Activated CD4-positive, alpha-beta memory T cell treated with anti-CD3 and anti-CD28 coated beads for 36 hours (primary cell): ENCODE measurements around the gene ZNF398. TPM values are rescaled to one million over a fixed set of nuclear protein-coding genes. Genes with fewer than 3 reads are reported as not detected.
A peak's percentile ranks its signal among the peaks of the same experiment; 100 is the strongest.

Experiments
- CTCF ChIA-PET: fragments of 350-600 bp; sonication (Branson Sonifier 250); formaldehyde crosslinking; loops from one replicate; lab custom pipeline; 2021; ENCODE audit warnings: antibody characterized with exemption, inconsistent platforms; lab: Charles Lee
- POLR2A ChIA-PET: fragments of 350-600 bp; sonication (Branson Sonifier 250); formaldehyde crosslinking; loops from one replicate; lab custom pipeline; 2021; ENCODE audit warnings: antibody characterized with exemption; lab: Charles Lee
- DNase-seq: peaks from one replicate; pipeline ENCODE4 v3.0.0-alpha.2; 2020
- H3K27ac Mint-ChIP-seq: one replicate; pipeline ENCODE4 v1.8.0; 2021; ENCODE audit warnings: mixed read lengths
- H3K27me3 Mint-ChIP-seq: one replicate; pipeline ENCODE4 v1.8.0; 2021; ENCODE audit warnings: mixed read lengths
- H3K36me3 Mint-ChIP-seq: one replicate; pipeline ENCODE4 v1.8.0; 2021; ENCODE audit warnings: mixed read lengths
- H3K4me1 Mint-ChIP-seq: one replicate; pipeline ENCODE4 v1.8.0; 2021; ENCODE audit warnings: low read depth, mixed read lengths
- H3K4me3 Mint-ChIP-seq: one replicate; pipeline ENCODE4 v1.8.0; 2021; ENCODE audit warnings: mild to moderate bottlenecking, mixed read lengths
- H3K9me3 Mint-ChIP-seq: one replicate; pipeline ENCODE4 v1.8.0; 2021; ENCODE audit warnings: mixed read lengths
- intact Hi-C: fragments of 100-400 bp; cut with micrococcal nuclease; formaldehyde crosslinking; loops from one replicate; pipeline ENCODE4 v1.15.1; 2023
- total RNA-seq, 2 experiments: library from RNA; stranded (reverse); gene quantifications; one replicate each; pipeline ENCODE4 v1.2.3, GENCODE V29; 2021

The ZNF398 gene
- total RNA-seq, 2 experiments from 2014 or later, result 8.4 to 9.4 TPM

DNA sequence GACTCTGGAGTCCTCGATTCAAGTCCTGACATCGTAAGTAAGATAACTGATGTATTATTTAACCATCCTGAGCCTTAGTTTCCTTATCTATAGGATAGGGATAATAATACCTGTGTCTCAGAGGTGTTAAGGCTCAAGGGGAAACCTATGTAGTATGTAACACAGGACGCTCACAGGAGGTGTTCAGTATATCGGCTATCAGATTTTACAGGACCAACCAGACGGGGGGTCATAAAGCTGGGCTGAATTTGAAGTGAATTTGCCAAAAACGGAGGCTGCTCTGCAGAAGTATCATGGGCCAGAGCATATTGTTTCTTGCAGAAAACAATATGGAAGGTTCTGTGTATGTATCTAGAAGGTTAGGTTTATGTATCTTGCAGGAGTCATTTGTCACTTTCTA is 37.0 kb downstream of the ZNF398 start:
- POLR2A ChIA-PET, result no interaction called here
- DNase-seq, result no peak
- Mint-ChIP-seq H3K4me1 (no peaks in the 10 kb centered on the region), H3K9me3 (no peaks in the 10 kb centered on the region), H3K4me3 (no peak overlapping the region), H3K36me3 (peaks cover 7% of the 10 kb centered on the region), H3K27me3 (no peaks in the 10 kb centered on the region), H3K27ac (no peak overlapping the region)
- intact Hi-C loops, result no loop called here
- CTCF ChIA-PET, result no interaction called here

DNA sequence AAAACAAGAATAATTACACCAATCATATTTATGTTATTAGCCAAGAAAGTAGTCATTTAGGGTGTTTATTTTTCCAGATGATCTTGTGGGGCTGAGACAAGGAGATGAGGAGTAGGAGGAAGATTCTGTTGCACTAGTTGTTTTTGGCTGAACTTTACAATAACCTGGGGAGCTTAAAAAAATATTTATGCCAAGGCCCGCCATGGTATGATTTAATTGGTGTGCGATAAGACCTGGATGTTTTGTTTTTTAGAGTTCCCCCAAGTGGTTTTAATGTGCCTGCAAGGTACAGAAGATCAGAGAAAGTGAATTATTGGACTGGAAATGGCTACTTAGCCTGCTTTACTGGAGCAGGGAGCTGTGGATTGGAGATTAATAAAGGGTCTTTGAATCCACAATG is 41.0 kb downstream of the ZNF398 start:
- no peak overlapping the region for H3K4me3 Mint-ChIP-seq

DNA sequence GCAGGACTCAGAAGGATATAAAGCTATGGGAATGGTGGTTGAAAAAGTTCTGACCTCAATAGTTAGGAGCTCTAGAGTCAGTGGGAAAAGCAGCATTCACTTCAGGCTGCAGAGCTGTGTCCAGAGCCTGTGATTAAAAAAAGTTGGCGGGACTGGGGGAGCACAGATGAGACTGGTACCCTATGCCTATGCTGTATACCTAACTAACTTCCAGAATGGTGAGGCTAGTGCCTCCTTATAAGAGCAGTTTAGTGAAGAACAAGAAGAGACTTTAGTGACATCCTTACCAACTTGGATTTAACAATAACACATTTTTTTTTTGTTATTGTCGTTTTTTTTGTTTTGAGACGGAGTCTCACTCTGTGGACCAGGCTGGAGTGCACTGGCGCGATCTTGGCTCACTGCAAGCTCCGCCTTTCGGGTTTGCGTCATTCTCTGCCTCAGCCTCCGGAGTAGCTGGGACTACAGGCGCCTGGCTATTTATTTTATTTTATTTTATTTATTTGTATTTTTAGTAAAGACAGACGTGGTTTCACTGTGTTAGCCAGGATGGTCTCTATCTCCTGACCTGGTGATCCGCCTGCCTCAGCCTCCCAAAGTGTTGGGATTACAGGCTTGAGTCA is 41.5 kb downstream of the ZNF398 start:
- POLR2A ChIA-PET, result interaction anchor here (0.7 to 1.3 kb wide), 2 partner anchors 42 to 43 kb away, joined by 3 to 4 read pairs; no protein-coding TSS in a partner anchor
- CTCF ChIA-PET, result no interaction called here
- intact Hi-C loops, result no loop called here

More for the DNA sequence above, 41.0 kb downstream of the ZNF398 start:
- Mint-ChIP-seq H3K9me3 (no peaks in the 10 kb centered on the region), H3K27ac (no peak overlapping the region), H3K4me1 (peaks cover 11% of the 10 kb centered on the region), H3K27me3 (no peaks in the 10 kb centered on the region), H3K36me3 (no peaks in the 10 kb centered on the region)
- POLR2A ChIA-PET, result interaction anchor here (1.3 kb wide), 1 partner anchor 42 kb away, joined by 3 read pairs; no protein-coding TSS in a partner anchor
- intact Hi-C loops, result no loop called here
- no peak for DNase-seq
- CTCF ChIA-PET, result interaction anchor here (1.0 kb wide), 1 partner anchor 41 kb away, joined by 3 read pairs; no protein-coding TSS in a partner anchor

DNA sequence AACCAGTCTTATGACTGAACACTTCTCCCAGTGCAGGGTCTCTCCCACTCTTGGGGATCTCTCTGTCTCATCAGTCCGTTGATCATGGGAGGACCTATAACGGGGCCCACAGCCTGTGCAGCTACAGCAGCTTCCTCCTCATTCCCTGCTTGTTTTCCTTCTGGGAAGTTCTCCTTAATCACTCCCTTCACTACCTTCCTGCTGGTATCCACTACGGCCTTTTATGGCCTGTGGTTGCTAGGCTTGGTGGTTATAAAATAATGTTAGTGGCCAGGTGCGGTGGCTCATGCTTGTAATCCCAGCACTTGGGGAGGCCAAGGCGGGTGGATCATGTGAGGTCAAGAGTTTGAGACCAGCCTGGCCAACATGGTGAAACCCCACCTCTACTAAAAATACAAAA is 44.6 kb downstream of the ZNF398 start:
- Mint-ChIP-seq H3K27me3 (no peaks in the 10 kb centered on the region), H3K4me1 (peaks cover 22% of the 10 kb centered on the region), H3K4me3 (peak overlapping the region; percentile 76), H3K9me3 (no peaks in the 10 kb centered on the region), H3K36me3 (peaks cover 10% of the 10 kb centered on the region), H3K27ac (peak overlapping the region; percentile 10)
- DNase-seq, result no peak
- ChIA-PET CTCF (interaction anchor here (1.1 kb wide), 1 partner anchor 70 kb away, joined by 4 read pairs; the partner anchor contains the start of gene ZNF783), POLR2A (no interaction called here)
- intact Hi-C loops, result no loop called here

More for the DNA sequence above, 41.5 kb downstream of the ZNF398 start:
- Mint-ChIP-seq H3K4me3 (no peak overlapping the region), H3K4me1 (peaks cover 11% of the 10 kb centered on the region), H3K27me3 (no peaks in the 10 kb centered on the region), H3K9me3 (no peaks in the 10 kb centered on the region), H3K36me3 (no peaks in the 10 kb centered on the region), H3K27ac (no peak overlapping the region)
- no peak for DNase-seq

DNA sequence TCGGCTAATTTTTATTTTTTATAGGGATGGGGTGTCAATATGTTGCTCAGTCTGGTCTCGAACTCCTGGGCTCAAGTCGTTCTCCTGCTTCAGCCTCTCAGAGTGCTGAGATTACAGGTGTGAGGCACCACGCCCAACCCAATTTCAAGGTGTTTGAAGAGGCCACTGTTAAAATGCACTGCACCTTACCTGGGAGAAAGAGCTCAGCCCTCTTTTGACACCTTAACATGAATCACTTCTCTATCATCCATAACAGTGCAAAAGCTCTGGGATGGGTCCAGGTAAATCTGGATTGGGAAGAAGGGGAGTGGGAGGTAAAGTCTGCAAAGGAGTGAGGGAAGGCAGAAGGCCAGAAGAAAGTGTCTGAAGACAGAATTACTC is 47.5 kb downstream of the ZNF398 start:
- Mint-ChIP-seq H3K4me1 (peaks cover 47% of the 10 kb centered on the region), H3K36me3 (peaks cover 31% of the 10 kb centered on the region), H3K27me3 (no peaks in the 10 kb centered on the region), H3K4me3 (peak overlapping the region; percentile 84), H3K27ac (no peak overlapping the region), H3K9me3 (no peaks in the 10 kb centered on the region)
- DNase-seq, result no peak
- POLR2A ChIA-PET, result interaction anchor here (1.0 to 2.0 kb wide), 7 partner anchors 9 to 89 kb away, joined by 3 to 17 read pairs (median 6); partner anchors contain the start of gene ZNF398
- intact Hi-C loops, result loop anchor here (1.0 to 5.0 kb wide), 3 partner anchors 15 to 91 kb away; partner anchors contain the start of gene ZNF425
- CTCF ChIA-PET, result interaction anchor here (0.7 to 2.6 kb wide), 23 partner anchors 9 to 430 kb away, joined by 3 to 24 read pairs (median 5); partner anchors contain the start of genes ZNF398, ZNF777 and ZNF783

DNA sequence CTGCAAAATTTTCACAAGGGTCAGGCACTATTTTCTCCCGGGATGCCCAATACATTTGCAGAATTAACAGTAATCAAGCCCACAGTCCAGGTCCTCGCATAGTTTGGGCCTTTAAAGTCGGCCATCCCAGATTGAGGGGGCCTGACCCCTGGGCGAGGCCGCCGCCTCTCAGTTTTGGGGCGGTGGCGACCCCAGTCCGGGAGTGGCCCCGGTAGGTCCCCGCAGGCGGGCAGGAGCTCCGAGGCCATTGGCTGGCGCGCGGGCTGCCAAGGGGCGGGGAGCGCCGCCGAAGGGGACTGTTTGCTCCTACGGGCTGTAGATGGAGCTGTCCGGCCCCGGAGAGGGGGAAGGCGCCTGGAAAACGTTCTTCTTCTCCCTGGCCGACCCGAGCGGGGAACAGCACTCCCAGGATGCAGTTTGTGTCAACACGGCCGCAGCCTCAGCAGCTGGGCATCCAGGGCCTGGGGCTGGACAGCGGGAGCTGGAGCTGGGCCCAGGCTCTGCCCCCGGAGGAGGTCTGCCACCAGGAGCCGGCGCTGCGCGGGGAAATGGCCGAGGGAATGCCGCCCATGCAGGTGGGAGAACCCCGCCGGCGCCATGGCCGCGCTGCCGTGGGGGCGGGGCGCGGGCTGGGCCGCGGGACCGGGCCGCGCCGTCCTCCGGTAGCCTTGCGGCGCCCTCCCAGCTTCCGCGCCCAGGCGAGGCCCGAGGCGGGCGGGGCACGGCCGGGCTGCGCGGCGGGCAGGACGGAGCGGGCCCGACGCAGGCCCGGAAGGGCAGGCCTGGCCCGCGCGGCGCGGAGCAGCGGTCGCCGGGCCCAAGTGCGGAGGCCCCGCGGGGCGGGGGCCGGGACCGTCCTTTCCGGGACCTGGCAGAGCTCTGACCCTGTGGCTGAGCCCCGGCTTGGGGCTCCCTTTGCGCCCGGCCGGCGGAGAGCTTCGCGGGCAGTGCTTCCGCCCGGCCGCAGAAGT is 48.2 kb downstream of the ZNF398 start, which contains the start of gene ZNF282:
Gene ZNF282, plus strand, starts transcription at position 367 of the 971 bp plus-strand sequence. Its CDS starts 44 bp downstream, at position 411.
- H3K4me3 Mint-ChIP-seq, result peak within 1 kb of the TSS; percentile 92
- H3K36me3 Mint-ChIP-seq, result peaks cover 36% of the 10 kb centered on the region
- ChIA-PET POLR2A (interaction anchor here (0.6 to 2.0 kb wide), 10 partner anchors 9 to 89 kb away, joined by 3 to 17 read pairs (median 6); partner anchors contain the start of genes ZNF398 and ZNF425), CTCF (interaction anchor here (0.7 to 2.6 kb wide), 26 partner anchors 9 to 429 kb away, joined by 3 to 24 read pairs (median 5); partner anchors contain the start of genes ZNF398, ZNF777 and ZNF783)
- peaks cover 51% of the 10 kb centered on the region for H3K4me1 Mint-ChIP-seq
- H3K27me3 Mint-ChIP-seq, result no peaks in the 10 kb centered on the region
- no peaks in the 10 kb centered on the region for H3K9me3 Mint-ChIP-seq
- peak; percentile 89 for DNase-seq
- H3K27ac Mint-ChIP-seq, result peak within 1 kb of the TSS; percentile 93
- intact Hi-C loops, result loop anchor here (1.0 to 5.0 kb wide), 3 partner anchors 14 to 90 kb away; partner anchors contain the start of gene ZNF425

DNA sequence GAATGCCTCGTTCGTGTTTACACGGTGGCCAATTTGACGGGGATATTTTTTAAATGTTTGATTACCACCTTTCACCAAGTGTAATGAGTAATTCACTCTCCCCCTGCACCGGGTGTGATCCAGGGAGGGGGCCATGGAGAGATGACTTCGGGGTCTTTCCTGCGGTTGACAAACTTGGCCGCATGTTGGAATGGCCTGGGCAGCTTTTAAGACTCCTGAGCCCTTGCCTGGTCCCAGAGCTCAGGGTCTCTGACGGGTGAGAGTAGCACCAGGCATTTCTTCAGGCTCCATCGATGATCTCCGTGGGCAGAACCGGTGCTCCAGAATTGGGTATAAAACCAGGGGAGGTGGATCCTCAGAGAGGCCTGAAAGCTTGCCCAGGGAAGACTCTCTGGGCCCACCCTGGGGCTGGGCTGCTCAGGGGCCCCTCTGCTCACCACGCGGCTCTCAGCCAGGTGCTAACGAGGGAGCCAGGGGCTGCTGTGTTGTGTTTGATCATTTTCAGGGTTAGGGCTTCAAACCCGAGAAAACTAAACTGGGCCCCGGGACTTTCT is 49.0 kb downstream of the ZNF398 start:
- Mint-ChIP-seq H3K4me3 (peak overlapping the region; percentile 92), H3K9me3 (no peaks in the 10 kb centered on the region), H3K27ac (peak overlapping the region; percentile 93), H3K27me3 (no peaks in the 10 kb centered on the region), H3K36me3 (peaks cover 42% of the 10 kb centered on the region), H3K4me1 (peaks cover 52% of the 10 kb centered on the region)
- CTCF ChIA-PET, result interaction anchor here (1.0 to 2.6 kb wide), 18 partner anchors 8 to 302 kb away, joined by 3 to 24 read pairs (median 6); partner anchors contain the start of gene ZNF783
- intact Hi-C loops, result loop anchor here (5.0 kb wide), 1 partner anchor 69 kb away; the partner anchor contains the start of gene ZNF425
- POLR2A ChIA-PET, result interaction anchor here (0.6 to 2.0 kb wide), 8 partner anchors 8 to 426 kb away, joined by 3 to 17 read pairs (median 5); partner anchors contain the start of genes ZNF398 and ZNF425
- no peak for DNase-seq

DNA sequence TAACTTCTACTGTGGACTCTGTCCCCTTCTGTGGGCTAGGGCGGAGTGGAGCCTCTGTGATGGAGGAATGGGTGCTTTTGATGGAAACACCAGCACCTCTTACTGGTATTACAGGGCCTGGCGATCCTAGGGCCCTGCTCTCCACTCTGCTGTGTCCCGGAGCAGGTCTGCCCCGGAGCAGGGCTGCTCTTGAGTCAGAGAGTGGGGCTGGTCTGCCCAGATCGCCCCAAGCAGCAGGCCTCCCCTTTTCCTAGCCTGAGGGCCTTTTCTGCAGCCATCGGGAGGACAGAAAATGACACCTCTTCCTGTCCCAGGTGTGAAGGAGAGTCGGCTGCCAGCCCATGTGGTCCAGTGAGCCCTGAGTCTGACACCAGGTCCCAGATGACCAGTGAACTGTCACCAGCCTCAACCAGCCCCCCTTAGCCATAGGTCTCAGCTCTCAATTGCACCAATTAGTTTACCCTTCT is 49.5 kb downstream of the ZNF398 start:
- Mint-ChIP-seq H3K36me3 (peaks cover 45% of the 10 kb centered on the region), H3K9me3 (no peaks in the 10 kb centered on the region), H3K27ac (peak overlapping the region; percentile 93), H3K4me3 (peak overlapping the region; percentile 92), H3K27me3 (no peaks in the 10 kb centered on the region), H3K4me1 (peaks cover 50% of the 10 kb centered on the region)
- ChIA-PET POLR2A (interaction anchor here (0.6 to 1.8 kb wide), 3 partner anchors 13 to 426 kb away, joined by 3 to 17 read pairs (median 3); no protein-coding TSS in a partner anchor), CTCF (interaction anchor here (1.3 to 2.6 kb wide), 4 partner anchors 14 to 87 kb away, joined by 3 to 24 read pairs (median 12); partner anchors contain the start of gene ZNF783)
- intact Hi-C loops, result loop anchor here (5.0 kb wide), 1 partner anchor 69 kb away; the partner anchor contains the start of gene ZNF425
- DNase-seq, result peak; percentile 34

DNA sequence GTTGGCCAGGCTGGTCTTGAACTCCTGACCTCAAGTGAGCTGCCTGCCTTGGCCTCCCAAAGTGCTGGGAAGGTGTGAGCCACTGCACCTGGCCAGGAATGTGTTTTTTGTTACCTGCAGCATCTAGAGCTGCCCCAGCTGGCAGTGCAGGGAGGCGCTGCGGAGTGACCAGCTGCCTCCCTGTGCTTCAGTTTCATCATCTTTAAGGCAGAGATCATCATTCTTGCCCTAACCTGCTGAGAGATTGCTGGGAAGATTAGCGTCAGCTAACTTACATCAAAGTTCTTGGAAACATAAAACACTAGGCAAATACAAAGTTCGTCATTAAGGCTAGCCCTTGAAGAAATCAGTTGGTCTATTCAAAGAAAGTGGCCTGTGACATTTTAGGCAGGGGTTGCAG is 50.4 kb downstream of the ZNF398 start:
- CTCF ChIA-PET, result interaction anchor here (1.4 kb wide), 1 partner anchor 13 kb away, joined by 6 read pairs; no protein-coding TSS in a partner anchor
- H3K4me1 Mint-ChIP-seq, result peaks cover 54% of the 10 kb centered on the region

DNA sequence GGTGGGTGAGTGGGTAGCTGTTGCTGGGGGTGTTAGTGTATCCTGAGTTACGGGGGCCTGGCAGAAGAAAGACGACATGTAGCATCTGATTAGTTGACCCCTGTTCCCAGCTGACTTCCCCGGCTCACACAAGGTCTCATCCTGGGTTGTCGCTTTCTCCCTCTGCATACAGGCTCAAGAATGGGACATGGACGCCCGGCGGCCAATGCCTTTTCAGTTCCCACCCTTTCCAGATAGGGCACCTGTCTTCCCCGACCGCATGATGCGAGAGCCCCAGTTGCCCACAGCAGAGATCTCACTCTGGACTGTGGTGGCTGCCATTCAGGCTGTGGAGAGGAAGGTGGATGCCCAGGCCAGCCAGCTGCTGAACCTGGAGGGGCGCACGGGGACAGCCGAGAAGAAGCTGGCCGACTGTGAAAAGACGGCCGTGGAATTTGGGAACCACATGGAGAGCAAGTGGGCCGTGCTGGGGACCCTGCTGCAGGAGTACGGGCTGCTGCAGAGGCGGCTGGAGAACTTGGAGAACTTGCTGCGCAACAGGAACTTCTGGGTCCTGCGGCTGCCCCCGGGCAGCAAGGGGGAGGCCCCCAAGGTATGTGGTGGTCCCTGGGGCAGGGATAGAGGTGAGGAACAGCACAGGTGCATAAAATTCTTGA is 51.0 kb downstream of the ZNF398 start:
- Mint-ChIP-seq H3K4me3 (no peak overlapping the region), H3K27me3 (no peaks in the 10 kb centered on the region), H3K27ac (peak overlapping the region; percentile 93), H3K4me1 (peaks cover 59% of the 10 kb centered on the region), H3K36me3 (peaks cover 53% of the 10 kb centered on the region), H3K9me3 (no peaks in the 10 kb centered on the region)
- no peak for DNase-seq
- intact Hi-C loops, result loop anchor here (5.0 kb wide), 1 partner anchor 71 kb away; the partner anchor contains the start of gene ZNF425
- ChIA-PET CTCF (interaction anchor here (1.4 kb wide), 1 partner anchor 13 kb away, joined by 6 read pairs; no protein-coding TSS in a partner anchor), POLR2A (interaction anchor here (1.0 kb wide), 1 partner anchor 12 kb away, joined by 3 read pairs; no protein-coding TSS in a partner anchor)

More for the DNA sequence above, 50.4 kb downstream of the ZNF398 start:
- Mint-ChIP-seq H3K36me3 (peaks cover 48% of the 10 kb centered on the region), H3K27me3 (no peaks in the 10 kb centered on the region), H3K27ac (peak overlapping the region; percentile 93), H3K9me3 (no peaks in the 10 kb centered on the region), H3K4me3 (peak overlapping the region; percentile 92)
- DNase-seq, result no peak
- POLR2A ChIA-PET, result interaction anchor here (1.0 kb wide), 1 partner anchor 12 kb away, joined by 3 read pairs; no protein-coding TSS in a partner anchor
- intact Hi-C loops, result loop anchor here (5.0 kb wide), 1 partner anchor 70 kb away; the partner anchor contains the start of gene ZNF425
